Measurements from ENCODE around the gene OR51B6. TPM values are rescaled to one million over a fixed set of nuclear protein-coding genes. Genes with fewer than 3 reads are reported as not detected.
"Not testable (repeated sequence)": the region's sequence is repeated elsewhere in the genome, so short reads cannot be mapped to it uniquely, and the experiment has no call there.

Gene OR51B6
- total RNA-seq, 1 donor from 2014 or later, result not detected

DNA sequence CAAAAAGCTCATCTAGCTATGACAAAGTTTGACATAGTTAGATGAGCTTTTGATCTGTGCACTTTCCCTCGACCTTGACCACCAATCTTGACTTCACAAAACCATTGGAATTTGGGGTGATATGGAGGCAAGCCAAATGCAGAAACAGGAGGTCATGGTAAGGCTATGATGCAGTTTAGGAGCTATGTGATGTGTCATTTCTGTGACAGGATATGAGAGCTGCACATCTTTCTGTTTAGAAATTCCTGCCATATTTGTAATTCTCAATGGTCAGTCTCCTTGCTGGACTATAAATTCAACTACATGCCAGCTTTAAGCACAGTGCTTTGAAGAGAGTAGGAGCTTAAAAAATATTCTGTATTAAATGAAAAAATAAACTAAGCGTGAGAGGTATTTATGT is 12.9 kb downstream of the OR51B6 start:
- H3K4me3 Mint-ChIP-seq (ENCODE audit: unreplicated experiment), result no peak overlapping the region
- no peaks in the 10 kb centered on the region for H3K27me3 Mint-ChIP-seq (ENCODE audit: unreplicated experiment)
- no peak overlapping the region for H3K27ac Mint-ChIP-seq (ENCODE audit: unreplicated experiment)
- H3K36me3 Mint-ChIP-seq (ENCODE audit: unreplicated experiment), result no peaks in the 10 kb centered on the region
- H3K4me1 Mint-ChIP-seq (ENCODE audit: low read depth, unreplicated experiment), result no peaks in the 10 kb centered on the region
- TF ChIP-seq, protein P1, sequence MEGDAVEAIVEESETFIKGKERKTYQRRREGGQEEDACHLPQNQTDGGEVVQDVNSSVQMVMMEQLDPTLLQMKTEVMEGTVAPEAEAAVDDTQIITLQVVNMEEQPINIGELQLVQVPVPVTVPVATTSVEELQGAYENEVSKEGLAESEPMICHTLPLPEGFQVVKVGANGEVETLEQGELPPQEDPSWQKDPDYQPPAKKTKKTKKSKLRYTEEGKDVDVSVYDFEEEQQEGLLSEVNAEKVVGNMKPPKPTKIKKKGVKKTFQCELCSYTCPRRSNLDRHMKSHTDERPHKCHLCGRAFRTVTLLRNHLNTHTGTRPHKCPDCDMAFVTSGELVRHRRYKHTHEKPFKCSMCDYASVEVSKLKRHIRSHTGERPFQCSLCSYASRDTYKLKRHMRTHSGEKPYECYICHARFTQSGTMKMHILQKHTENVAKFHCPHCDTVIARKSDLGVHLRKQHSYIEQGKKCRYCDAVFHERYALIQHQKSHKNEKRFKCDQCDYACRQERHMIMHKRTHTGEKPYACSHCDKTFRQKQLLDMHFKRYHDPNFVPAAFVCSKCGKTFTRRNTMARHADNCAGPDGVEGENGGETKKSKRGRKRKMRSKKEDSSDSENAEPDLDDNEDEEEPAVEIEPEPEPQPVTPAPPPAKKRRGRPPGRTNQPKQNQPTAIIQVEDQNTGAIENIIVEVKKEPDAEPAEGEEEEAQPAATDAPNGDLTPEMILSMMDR (IDR thresholded peaks at IDR 0.05; ENCODE audit: partially characterized antibody, unreplicated experiment), result no peak
- H3K9me3 Mint-ChIP-seq (ENCODE audit: unreplicated experiment), result no peaks in the 10 kb centered on the region
- no peak for DNase-seq

GRCh38 chr11:5366365-5366764 is 15.1 kb downstream of the OR51B6 start:
- not testable (repeated sequence) for H3K4me3 Mint-ChIP-seq (ENCODE audit: unreplicated experiment); H3K36me3 Mint-ChIP-seq (ENCODE audit: unreplicated experiment); H3K27ac Mint-ChIP-seq (ENCODE audit: unreplicated experiment); DNase-seq; H3K27me3 Mint-ChIP-seq (ENCODE audit: unreplicated experiment); H3K9me3 Mint-ChIP-seq (ENCODE audit: unreplicated experiment); H3K4me1 Mint-ChIP-seq (ENCODE audit: low read depth, unreplicated experiment)

GRCh38 chr11:5366856-5367255 is 15.5 kb downstream of the OR51B6 start:
- no peaks in the 10 kb centered on the region for H3K4me1 Mint-ChIP-seq (ENCODE audit: low read depth, unreplicated experiment)
- H3K36me3 Mint-ChIP-seq (ENCODE audit: unreplicated experiment), result no peaks in the 10 kb centered on the region
- no peak overlapping the region for H3K27ac Mint-ChIP-seq (ENCODE audit: unreplicated experiment)
- TF ChIP-seq, protein P1 (IDR thresholded peaks at IDR 0.05; ENCODE audit: partially characterized antibody, unreplicated experiment), result no peak
- no peaks in the 10 kb centered on the region for H3K27me3 Mint-ChIP-seq (ENCODE audit: unreplicated experiment)
- no peak overlapping the region for H3K4me3 Mint-ChIP-seq (ENCODE audit: unreplicated experiment)
- no peak for DNase-seq
- H3K9me3 Mint-ChIP-seq (ENCODE audit: unreplicated experiment), result no peaks in the 10 kb centered on the region

DNA sequence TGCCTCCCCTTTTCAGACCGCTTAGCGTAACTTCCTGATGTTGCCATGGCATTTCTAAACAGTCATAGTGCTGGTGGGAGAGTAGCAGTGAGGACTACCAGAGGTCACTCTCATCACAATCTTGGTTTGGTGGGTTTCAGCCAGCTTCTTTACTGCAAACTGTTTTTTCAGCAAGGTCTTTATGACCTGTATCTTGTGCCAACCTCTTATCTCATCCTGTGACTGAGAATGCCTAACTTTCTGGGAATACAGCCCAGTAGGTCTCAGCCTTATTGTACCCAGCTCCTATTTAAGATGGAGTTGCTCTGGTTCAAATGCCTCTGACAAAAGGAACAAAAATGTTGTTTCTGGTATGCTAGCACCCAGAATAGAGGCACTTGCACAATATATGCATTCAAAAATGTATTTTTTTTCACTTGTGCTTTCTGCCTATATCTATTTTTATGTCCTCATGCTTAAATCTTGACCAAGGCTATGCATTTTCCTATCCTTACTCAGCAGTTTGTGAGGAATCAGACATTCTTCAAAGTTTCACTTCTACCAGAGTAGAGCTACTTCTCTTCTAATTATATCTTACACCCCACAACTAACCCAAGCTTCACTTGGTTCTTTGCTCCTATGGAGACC is 16.3 kb downstream of the OR51B6 start:
- H3K4me3 Mint-ChIP-seq (ENCODE audit: unreplicated experiment), result no peak overlapping the region

DNA sequence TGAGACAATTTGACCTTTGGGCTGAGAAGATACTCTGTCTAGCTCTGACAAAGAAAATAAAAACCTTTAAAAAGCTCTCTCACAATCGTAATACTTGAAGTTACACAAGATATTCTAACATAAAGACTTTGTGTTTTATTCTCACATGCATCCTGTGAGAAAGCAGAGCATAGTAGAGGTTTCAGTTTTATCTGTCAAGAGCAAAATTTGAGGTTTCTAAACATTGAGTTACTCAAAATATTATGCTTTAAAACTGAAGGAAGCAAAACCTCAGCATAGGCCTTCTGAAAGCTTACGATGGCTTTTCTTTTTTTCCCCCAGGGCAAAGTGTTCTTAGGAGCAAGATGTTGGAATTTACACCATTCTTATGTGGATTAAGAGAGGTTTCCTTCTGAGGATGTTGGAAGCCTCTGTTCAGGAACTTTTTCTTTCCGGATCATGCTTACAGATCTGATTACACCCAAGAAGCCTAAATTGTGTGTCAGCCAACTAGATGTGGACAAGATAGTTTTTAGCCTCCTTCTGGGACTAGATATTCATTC is 17.3 kb downstream of the OR51B6 start:
- DNase-seq, result no peak
- no peaks in the 10 kb centered on the region for H3K36me3 Mint-ChIP-seq (ENCODE audit: unreplicated experiment)
- H3K27me3 Mint-ChIP-seq (ENCODE audit: unreplicated experiment), result no peaks in the 10 kb centered on the region
- TF ChIP-seq, protein P1 (IDR thresholded peaks at IDR 0.05; ENCODE audit: partially characterized antibody, unreplicated experiment), result no peak
- H3K4me1 Mint-ChIP-seq (ENCODE audit: low read depth, unreplicated experiment), result no peaks in the 10 kb centered on the region
- H3K9me3 Mint-ChIP-seq (ENCODE audit: unreplicated experiment), result no peaks in the 10 kb centered on the region
- no peak overlapping the region for H3K27ac Mint-ChIP-seq (ENCODE audit: unreplicated experiment)
- no peak overlapping the region for H3K4me3 Mint-ChIP-seq (ENCODE audit: unreplicated experiment)

More for the DNA sequence above, 16.3 kb downstream of the OR51B6 start:
- no peaks in the 10 kb centered on the region for H3K4me1 Mint-ChIP-seq (ENCODE audit: low read depth, unreplicated experiment)
- no peak for DNase-seq
- no peaks in the 10 kb centered on the region for H3K27me3 Mint-ChIP-seq (ENCODE audit: unreplicated experiment)
- H3K36me3 Mint-ChIP-seq (ENCODE audit: unreplicated experiment), result no peaks in the 10 kb centered on the region
- no peaks in the 10 kb centered on the region for H3K9me3 Mint-ChIP-seq (ENCODE audit: unreplicated experiment)
- H3K27ac Mint-ChIP-seq (ENCODE audit: unreplicated experiment), result no peak overlapping the region
- TF ChIP-seq, protein P1 (IDR thresholded peaks at IDR 0.05; ENCODE audit: partially characterized antibody, unreplicated experiment), result no peak
